DOHH2 (cell line): ENCODE measurements around the gene EXD1.

ENCODE experiments used
- EZH2phosphoT487 ChIP-seq: fragments of 200-600 bp; sonication (generic); IDR thresholded peaks from 2 replicates; pipeline ENCODE4 v1.6.1; 2017; ENCODE audit warnings: borderline replicate concordance, mild to moderate bottlenecking, antibody characterized with exemption, low read length, moderate library complexity, mixed read lengths
- TF ChIP-seq, protein P1 (sequence below): fragments of 200-600 bp; sonication (generic); IDR thresholded peaks from one replicate; pipeline ENCODE4 v1.5.1; 2014; ENCODE audit warnings: antibody characterized with exemption, mild to moderate bottlenecking, low read depth, low read length; ENCODE audit not compliant: poor library complexity, severe bottlenecking

GRCh38 chr15:41169781-41170180 is 60.8 kb downstream of the EXD1 start:
- TF ChIP-seq, protein P1, sequence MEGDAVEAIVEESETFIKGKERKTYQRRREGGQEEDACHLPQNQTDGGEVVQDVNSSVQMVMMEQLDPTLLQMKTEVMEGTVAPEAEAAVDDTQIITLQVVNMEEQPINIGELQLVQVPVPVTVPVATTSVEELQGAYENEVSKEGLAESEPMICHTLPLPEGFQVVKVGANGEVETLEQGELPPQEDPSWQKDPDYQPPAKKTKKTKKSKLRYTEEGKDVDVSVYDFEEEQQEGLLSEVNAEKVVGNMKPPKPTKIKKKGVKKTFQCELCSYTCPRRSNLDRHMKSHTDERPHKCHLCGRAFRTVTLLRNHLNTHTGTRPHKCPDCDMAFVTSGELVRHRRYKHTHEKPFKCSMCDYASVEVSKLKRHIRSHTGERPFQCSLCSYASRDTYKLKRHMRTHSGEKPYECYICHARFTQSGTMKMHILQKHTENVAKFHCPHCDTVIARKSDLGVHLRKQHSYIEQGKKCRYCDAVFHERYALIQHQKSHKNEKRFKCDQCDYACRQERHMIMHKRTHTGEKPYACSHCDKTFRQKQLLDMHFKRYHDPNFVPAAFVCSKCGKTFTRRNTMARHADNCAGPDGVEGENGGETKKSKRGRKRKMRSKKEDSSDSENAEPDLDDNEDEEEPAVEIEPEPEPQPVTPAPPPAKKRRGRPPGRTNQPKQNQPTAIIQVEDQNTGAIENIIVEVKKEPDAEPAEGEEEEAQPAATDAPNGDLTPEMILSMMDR, result no peak
- no peak for TF ChIP-seq EZH2phosphoT487
